Measurements from ENCODE around the gene RAB3A. TPM values are rescaled to one million over a fixed set of nuclear protein-coding genes. Genes with fewer than 3 reads are reported as not detected.
"Not testable (repeated sequence)": the region's sequence is repeated elsewhere in the genome, so short reads cannot be mapped to it uniquely, and the experiment has no call there.

Gene RAB3A
- total RNA-seq, 2 donors from 2014 or later: 6.3 to 6.9 TPM

GRCh38 chr19:18159810-18160209, 44.0 kb downstream of the RAB3A start:
- no peak for ATAC-seq
- intact Hi-C loops (cut with DNase I, micrococcal nuclease): loop anchor here (10.0 kb wide), 2 partner anchors 45 to 145 kb away; no protein-coding TSS in a partner anchor
- no peak for DNase-seq

- ATAC-seq; DNase-seq; intact Hi-C loops (cut with DNase I, micrococcal nuclease): not testable (repeated sequence)
Measured at GRCh38 chr19:18159059-18159616, 44.7 kb downstream of the RAB3A start.

- DNase-seq (no peak), ATAC-seq (no peak)
- intact Hi-C loops (cut with DNase I, micrococcal nuclease): no loop called here
Measured at GRCh38 chr19:18158467-18158866, 45.4 kb downstream of the RAB3A start.

GRCh38 chr19:18157465-18158063, 46.3 kb downstream of the RAB3A start:
- intact Hi-C loops (cut with DNase I, micrococcal nuclease): no loop called here
- ATAC-seq (no peak), DNase-seq (no peak)

- intact Hi-C loops (cut with DNase I, micrococcal nuclease): no loop called here
- ATAC-seq (peak; percentile 55), DNase-seq (peak; percentile 95 to 97)
Measured at GRCh38 chr19:18156841-18157464, 46.9 kb downstream of the RAB3A start.

- no peak for ATAC-seq
- intact Hi-C loops (cut with DNase I, micrococcal nuclease): no loop called here
Measured at GRCh38 chr19:18156268-18156667, 47.6 kb downstream of the RAB3A start.

GRCh38 chr19:18155095-18156087, 48.5 kb downstream of the RAB3A start:
- DNase-seq: peak in 1 of 2 donors; percentile 70
- intact Hi-C loops (cut with DNase I, micrococcal nuclease): no loop called here
- peak; percentile 21 for ATAC-seq

More at GRCh38 chr19:18156268-18156667, 47.6 kb downstream of the RAB3A start:
- DNase-seq: no peak

GRCh38 chr19:18153556-18154134, 50.2 kb downstream of the RAB3A start:
- intact Hi-C loops (cut with DNase I, micrococcal nuclease): no loop called here
- ATAC-seq: no peak

GRCh38 chr19:18152817-18153555, 50.9 kb downstream of the RAB3A start, which contains the start of gene PIK3R2:
Gene PIK3R2 (plus strand): TSS chr19:18153163. CDS start chr19:18155880, 2,717 bp downstream.
- peak; percentile 99 to 100 for DNase-seq
- ATAC-seq: peak; percentile 73
- intact Hi-C loops (cut with DNase I, micrococcal nuclease): no loop called here

More at GRCh38 chr19:18153556-18154134, 50.2 kb downstream of the RAB3A start:
- DNase-seq: peak; percentile 58 to 63

- DNase-seq (peak; percentile 97 to 99), ATAC-seq (peak; percentile 65)
- intact Hi-C loops (cut with DNase I, micrococcal nuclease): no loop called here
Measured at GRCh38 chr19:18152442-18152816, 51.4 kb downstream of the RAB3A start.

GRCh38 chr19:18150776-18151624, 52.8 kb downstream of the RAB3A start:
- intact Hi-C loops (cut with DNase I, micrococcal nuclease): no loop called here
- ATAC-seq: no peak
- DNase-seq: no peak

- DNase-seq: no peak
- intact Hi-C loops (cut with DNase I, micrococcal nuclease): no loop called here
- no peak for ATAC-seq
Measured at GRCh38 chr19:18149596-18149975, 54.3 kb downstream of the RAB3A start.

- ATAC-seq: no peak
- DNase-seq: no peak
- intact Hi-C loops (cut with DNase I, micrococcal nuclease): no loop called here
Measured at GRCh38 chr19:18147396-18147795, 56.4 kb downstream of the RAB3A start.

Data from left colon (tissue), 2 donors.